Keratinocyte (primary cell): ENCODE data around the gene BORCS8.

Experiments used
- CTCF ChIP-seq, 3 experiments: IDR thresholded peaks in 1 of 3; conservative IDR thresholded peaks in 1 of 3; optimal IDR thresholded peaks in 1 of 3; 2 replicates in 2 of 3; 3 replicates in 1 of 3; pipeline versions ENCODE3 to v1.5.1; 2011; ENCODE audit warnings: low read length in 3 of 3, mild to moderate bottlenecking in 3 of 3, moderate library complexity in 2 of 3, control low read depth in 1 of 3, inconsistent platforms in 1 of 3; ENCODE audit not compliant: insufficient read depth in 2 of 3; ENCODE audit errors: extremely low read depth in 1 of 3
- EZH2 ChIP-seq: IDR thresholded peaks from one replicate; pipeline ENCODE4 v1.6.1; 2012; ENCODE audit warnings: inconsistent platforms, mild to moderate bottlenecking, low read length, moderate library complexity

GRCh38 chr19:19209372-19209771, 17.4 kb upstream of the BORCS8 start:
- TF ChIP-seq CTCF (optimal IDR thresholded peaks at IDR 0.05 in 1 of 3, IDR thresholded peaks at IDR 0.05 in 1 of 3, conservative IDR thresholded peaks at IDR 0.05 in 1 of 3; ENCODE audit: extremely low read depth in 1 of 3, insufficient read depth in 2 of 3, low read length in 3 of 3) = no peak
- no peak for TF ChIP-seq EZH2
